Thyroid gland (tissue), 4 donors: ENCODE data around the gene ALCAM. TPM values are rescaled to one million over a fixed set of nuclear protein-coding genes. Genes with fewer than 3 reads are reported as not detected.

Source experiments
- DNase-seq, 2 donors: peaks; one replicate each; pipeline ENCODE4 v3.0.0-alpha.2; 2019
- H3K27ac ChIP-seq, 3 donors: fragments of 200-600 bp; sonication (generic); 1 replicate in 2 of 3; 2 replicates in 1 of 3; pipeline ENCODE4 v1.5.1; 2016 to 2019; ENCODE audit warnings: mild to moderate bottlenecking in 1 of 3, moderate library complexity in 1 of 3
- H3K27me3 ChIP-seq: fragments of 200-600 bp; sonication (generic); one replicate; pipeline ENCODE4 v1.5.1; 2019
- H3K36me3 ChIP-seq, 2 donors: fragments of 200-600 bp; sonication (generic); one replicate each; pipeline ENCODE4 v1.5.1; 2016 to 2019
- H3K4me1 ChIP-seq, 2 donors: fragments of 200-600 bp; sonication (generic); one replicate each; pipeline ENCODE4 v1.5.1; 2017 to 2019
- H3K4me3 ChIP-seq, 3 donors: fragments of 200-600 bp; sonication (generic); replicated peaks in 1 of 3; 1 replicate in 2 of 3; 2 replicates in 1 of 3; pipeline ENCODE4 v1.5.1; 2016; ENCODE audit warnings: mild to moderate bottlenecking in 1 of 3
- H3K9me3 ChIP-seq: fragments of 200-600 bp; sonication (generic); one replicate; pipeline ENCODE4 v1.5.1; 2017
- CTCF ChIP-seq, 6 experiments: fragments of 200-600 bp in 3 of 6; fragments of 450-650 bp in 3 of 6; sonication (generic) in 3 of 6; IDR thresholded peaks; one replicate each; pipeline ENCODE4 v1.5.1; 2016 to 2019; ENCODE audit warnings: antibody characterized with exemption in 6 of 6, mild to moderate bottlenecking in 2 of 6, inconsistent platforms in 1 of 6, moderate library complexity in 1 of 6
- POLR2A ChIP-seq, 2 donors: fragments of 450-650 bp; IDR thresholded peaks; one replicate each; pipeline ENCODE4 v1.6.1; 2017; ENCODE audit warnings: antibody characterized with exemption in 2 of 2, mild to moderate bottlenecking in 2 of 2, moderate library complexity in 1 of 2
- WGBS, 2 donors: methylation state at CpG; one replicate each; pipeline ENCODE4 v1.1.5; 2017; 5-methylcytosine and 5-hydroxymethylcytosine counted together
- intact Hi-C: fragments of 100-400 bp; cut with DNase I; formaldehyde crosslinking; loops from one replicate; pipeline ENCODE4 v1.15.1; 2023
- total RNA-seq, 4 donors: library from RNA; depleted of rRNA; stranded (reverse); fragments of >200 nt; gene quantifications; one replicate each; pipeline ENCODE4 v1.2.3, GENCODE V29; 2016

Gene ALCAM
- total RNA-seq, 4 donors from 2014 or later = 86.5 to 129 (median 108) TPM

GRCh38 chr3:105499961-105500360 lies 133.3 kb downstream of the ALCAM start:
- TF ChIP-seq CTCF (IDR thresholded peaks at IDR 0.05) (no peak), POLR2A (IDR thresholded peaks at IDR 0.05) (no peak)

GRCh38 chr3:105502333-105502732 lies 135.6 kb downstream of the ALCAM start:
- no peaks in the 10 kb centered on the region for H3K9me3 ChIP-seq
- no peak overlapping the region for H3K27ac ChIP-seq
- peaks cover 5 to 10% of the 10 kb centered on the region in 2 donors for H3K4me1 ChIP-seq
- intact Hi-C loops = no loop called here
- DNase-seq = no peak
- no peak overlapping the region for H3K4me3 ChIP-seq
- 78 to 82% methylated on average over 2 of the region's 2 CpGs for WGBS, 2 donors
- TF ChIP-seq CTCF (IDR thresholded peaks at IDR 0.05) (no peak), POLR2A (IDR thresholded peaks at IDR 0.05) (no peak)
- no peaks in the 10 kb centered on the region for H3K36me3 ChIP-seq
- no peaks in the 10 kb centered on the region for H3K27me3 ChIP-seq

More at GRCh38 chr3:105499961-105500360, 133.3 kb downstream of the ALCAM start:
- 0% methylated on average over 1 of the region's 1 CpG; no CpG with 5 or more reads in 1 of the 2 donors for WGBS, 2 donors
- no peak overlapping the region for H3K27ac ChIP-seq
- no peaks in the 10 kb centered on the region for H3K9me3 ChIP-seq
- H3K36me3 ChIP-seq = no peaks in the 10 kb centered on the region
- H3K4me1 ChIP-seq = peaks cover 14 to 20% of the 10 kb centered on the region in 2 donors
- no peaks in the 10 kb centered on the region for H3K27me3 ChIP-seq
- no peak for DNase-seq
- intact Hi-C loops = no loop called here
- no peak overlapping the region for H3K4me3 ChIP-seq

- DNase-seq = no peak
- Histone ChIP-seq H3K9me3 (no peaks in the 10 kb centered on the region), H3K4me1 (peaks cover 5 to 10% of the 10 kb centered on the region in 2 donors), H3K27me3 (no peaks in the 10 kb centered on the region), H3K36me3 (no peaks in the 10 kb centered on the region), H3K27ac (no peak overlapping the region), H3K4me3 (no peak overlapping the region)
- WGBS, 2 donors = 80 to 82% methylated on average over 3 of the region's 3 CpGs
- TF ChIP-seq CTCF (IDR thresholded peaks at IDR 0.05) = no peak
- TF ChIP-seq POLR2A (IDR thresholded peaks at IDR 0.05) = no peak
- intact Hi-C loops = no loop called here
Measured at GRCh38 chr3:105503191-105503593, 136.5 kb downstream of the ALCAM start.

- intact Hi-C loops = no loop called here
Measured at GRCh38 chr3:105504440-105504951, 137.8 kb downstream of the ALCAM start.

More at GRCh38 chr3:105504440-105504951, 137.8 kb downstream of the ALCAM start:
- TF ChIP-seq POLR2A (IDR thresholded peaks at IDR 0.05) (no peak), CTCF (IDR thresholded peaks at IDR 0.05) (no peak)
- peaks cover 4 to 10% of the 10 kb centered on the region in 2 donors for H3K4me1 ChIP-seq
- H3K4me3 ChIP-seq = no peak overlapping the region
- no peaks in the 10 kb centered on the region for H3K36me3 ChIP-seq
- H3K27me3 ChIP-seq = no peaks in the 10 kb centered on the region
- H3K9me3 ChIP-seq = no peaks in the 10 kb centered on the region
- no peak overlapping the region for H3K27ac ChIP-seq
- WGBS, 2 donors = 85 to 89% methylated on average over 13 of the region's 13 CpGs
- DNase-seq = no peak
